ENCODE results near the gene DHX29.

Gene DHX29, protein sequence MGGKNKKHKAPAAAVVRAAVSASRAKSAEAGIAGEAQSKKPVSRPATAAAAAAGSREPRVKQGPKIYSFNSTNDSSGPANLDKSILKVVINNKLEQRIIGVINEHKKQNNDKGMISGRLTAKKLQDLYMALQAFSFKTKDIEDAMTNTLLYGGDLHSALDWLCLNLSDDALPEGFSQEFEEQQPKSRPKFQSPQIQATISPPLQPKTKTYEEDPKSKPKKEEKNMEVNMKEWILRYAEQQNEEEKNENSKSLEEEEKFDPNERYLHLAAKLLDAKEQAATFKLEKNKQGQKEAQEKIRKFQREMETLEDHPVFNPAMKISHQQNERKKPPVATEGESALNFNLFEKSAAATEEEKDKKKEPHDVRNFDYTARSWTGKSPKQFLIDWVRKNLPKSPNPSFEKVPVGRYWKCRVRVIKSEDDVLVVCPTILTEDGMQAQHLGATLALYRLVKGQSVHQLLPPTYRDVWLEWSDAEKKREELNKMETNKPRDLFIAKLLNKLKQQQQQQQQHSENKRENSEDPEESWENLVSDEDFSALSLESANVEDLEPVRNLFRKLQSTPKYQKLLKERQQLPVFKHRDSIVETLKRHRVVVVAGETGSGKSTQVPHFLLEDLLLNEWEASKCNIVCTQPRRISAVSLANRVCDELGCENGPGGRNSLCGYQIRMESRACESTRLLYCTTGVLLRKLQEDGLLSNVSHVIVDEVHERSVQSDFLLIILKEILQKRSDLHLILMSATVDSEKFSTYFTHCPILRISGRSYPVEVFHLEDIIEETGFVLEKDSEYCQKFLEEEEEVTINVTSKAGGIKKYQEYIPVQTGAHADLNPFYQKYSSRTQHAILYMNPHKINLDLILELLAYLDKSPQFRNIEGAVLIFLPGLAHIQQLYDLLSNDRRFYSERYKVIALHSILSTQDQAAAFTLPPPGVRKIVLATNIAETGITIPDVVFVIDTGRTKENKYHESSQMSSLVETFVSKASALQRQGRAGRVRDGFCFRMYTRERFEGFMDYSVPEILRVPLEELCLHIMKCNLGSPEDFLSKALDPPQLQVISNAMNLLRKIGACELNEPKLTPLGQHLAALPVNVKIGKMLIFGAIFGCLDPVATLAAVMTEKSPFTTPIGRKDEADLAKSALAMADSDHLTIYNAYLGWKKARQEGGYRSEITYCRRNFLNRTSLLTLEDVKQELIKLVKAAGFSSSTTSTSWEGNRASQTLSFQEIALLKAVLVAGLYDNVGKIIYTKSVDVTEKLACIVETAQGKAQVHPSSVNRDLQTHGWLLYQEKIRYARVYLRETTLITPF (N-terminal part only)

GRCh38 chr5:55307383-55308253, at the start of gene DHX29, which contains the start of gene MTREX:
Gene DHX29 (minus strand): TSS chr5:55307694. CDS start chr5:55307573, 121 bp downstream.
Gene MTREX (plus strand): TSS chr5:55307989. CDS start chr5:55308014, 25 bp downstream.
- TF ChIP-seq POLR2A (IDR thresholded peaks at IDR 0.05; ENCODE audit: extremely low read depth, insufficient read length) (peak; percentile 56), MAX (IDR thresholded peaks at IDR 0.05; ENCODE audit: low read depth, low read length) (peak; percentile 87), MYC (IDR thresholded peaks at IDR 0.05; ENCODE audit: low read depth, low read length) (peak; percentile 87)
- TF ChIP-seq, protein P1, sequence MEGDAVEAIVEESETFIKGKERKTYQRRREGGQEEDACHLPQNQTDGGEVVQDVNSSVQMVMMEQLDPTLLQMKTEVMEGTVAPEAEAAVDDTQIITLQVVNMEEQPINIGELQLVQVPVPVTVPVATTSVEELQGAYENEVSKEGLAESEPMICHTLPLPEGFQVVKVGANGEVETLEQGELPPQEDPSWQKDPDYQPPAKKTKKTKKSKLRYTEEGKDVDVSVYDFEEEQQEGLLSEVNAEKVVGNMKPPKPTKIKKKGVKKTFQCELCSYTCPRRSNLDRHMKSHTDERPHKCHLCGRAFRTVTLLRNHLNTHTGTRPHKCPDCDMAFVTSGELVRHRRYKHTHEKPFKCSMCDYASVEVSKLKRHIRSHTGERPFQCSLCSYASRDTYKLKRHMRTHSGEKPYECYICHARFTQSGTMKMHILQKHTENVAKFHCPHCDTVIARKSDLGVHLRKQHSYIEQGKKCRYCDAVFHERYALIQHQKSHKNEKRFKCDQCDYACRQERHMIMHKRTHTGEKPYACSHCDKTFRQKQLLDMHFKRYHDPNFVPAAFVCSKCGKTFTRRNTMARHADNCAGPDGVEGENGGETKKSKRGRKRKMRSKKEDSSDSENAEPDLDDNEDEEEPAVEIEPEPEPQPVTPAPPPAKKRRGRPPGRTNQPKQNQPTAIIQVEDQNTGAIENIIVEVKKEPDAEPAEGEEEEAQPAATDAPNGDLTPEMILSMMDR (IDR thresholded peaks at IDR 0.05; ENCODE audit: low read depth, low read length): no peak

GRCh38 chr5:55356896-55357295, 49.4 kb upstream of the DHX29 start:
- no peak for DNase-seq (ENCODE audit: low read depth)
- TF ChIP-seq, protein P1 (IDR thresholded peaks at IDR 0.05; ENCODE audit: low read depth, low read length): no peak
- TF ChIP-seq MAX (IDR thresholded peaks at IDR 0.05; ENCODE audit: low read depth, low read length): no peak
- no peak for TF ChIP-seq MYC (IDR thresholded peaks at IDR 0.05; ENCODE audit: low read depth, low read length)
- TF ChIP-seq POLR2A (IDR thresholded peaks at IDR 0.05; ENCODE audit: extremely low read depth, insufficient read length): no peak
- H3K4me3 ChIP-seq (ENCODE audit: low read depth, low read length): no peak overlapping the region

More at GRCh38 chr5:55307383-55308253, at the start of gene DHX29, which contains the start of gene MTREX:
- H3K4me3 ChIP-seq (ENCODE audit: low read depth, low read length): peak within 1 kb of the TSS; percentile 98
- DNase-seq (ENCODE audit: low read depth): peak; percentile 92

DNA sequence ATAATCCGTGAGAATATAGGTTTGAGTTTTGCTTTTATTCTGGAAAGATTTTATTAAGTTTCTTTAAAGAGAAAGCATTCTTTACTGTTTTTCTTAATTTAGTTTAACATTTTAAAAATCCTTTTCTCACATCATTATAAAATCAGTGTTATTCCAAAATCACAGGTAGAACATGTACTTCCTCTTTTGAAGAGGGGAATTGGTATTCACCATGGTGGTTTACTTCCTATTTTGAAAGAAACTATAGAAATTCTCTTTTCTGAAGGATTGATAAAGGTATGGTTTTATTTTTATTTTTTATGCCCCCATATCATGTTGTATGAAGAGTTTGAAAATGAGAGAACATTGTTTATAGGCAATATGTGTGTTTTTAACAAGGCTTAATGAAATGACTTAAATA, 43.3 kb upstream of the DHX29 start:
- TF ChIP-seq, protein P1 (IDR thresholded peaks at IDR 0.05; ENCODE audit: low read depth, low read length): no peak
- TF ChIP-seq MYC (IDR thresholded peaks at IDR 0.05; ENCODE audit: low read depth, low read length): no peak
- no peak for TF ChIP-seq MAX (IDR thresholded peaks at IDR 0.05; ENCODE audit: low read depth, low read length)
- TF ChIP-seq POLR2A (IDR thresholded peaks at IDR 0.05; ENCODE audit: extremely low read depth, insufficient read length): no peak
- H3K4me3 ChIP-seq (ENCODE audit: low read depth, low read length): no peak overlapping the region
- no peak for DNase-seq (ENCODE audit: low read depth)

DNA sequence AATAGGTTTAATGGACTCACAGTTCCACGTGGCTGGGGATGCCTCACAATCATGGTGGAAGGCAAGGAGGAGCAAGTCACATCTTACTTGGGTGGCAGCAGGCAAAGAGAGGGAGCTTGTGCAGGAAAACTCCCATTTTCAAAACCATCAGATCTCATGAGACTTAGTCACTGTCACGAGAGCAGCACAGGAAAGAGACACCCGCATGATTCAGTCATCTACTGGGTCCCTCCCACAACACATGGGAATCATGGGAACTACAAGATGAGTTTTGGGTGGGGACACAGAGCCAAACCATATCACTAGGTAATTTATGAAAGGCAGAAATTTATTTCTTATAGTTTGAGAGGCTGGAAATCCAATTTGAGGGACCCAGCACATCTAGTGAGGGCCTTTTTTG, 40.3 kb upstream of the DHX29 start:
- TF ChIP-seq POLR2A (IDR thresholded peaks at IDR 0.05; ENCODE audit: extremely low read depth, insufficient read length) (no peak), MYC (IDR thresholded peaks at IDR 0.05; ENCODE audit: low read depth, low read length) (no peak), MAX (IDR thresholded peaks at IDR 0.05; ENCODE audit: low read depth, low read length) (no peak)
- TF ChIP-seq, protein P1 (IDR thresholded peaks at IDR 0.05; ENCODE audit: low read depth, low read length): no peak
- DNase-seq (ENCODE audit: low read depth): no peak

More for the DNA sequence above, 40.3 kb upstream of the DHX29 start:
- H3K4me3 ChIP-seq (ENCODE audit: low read depth, low read length): no peak overlapping the region
